ENCODE results near the gene DEK.

The DEK gene

GRCh38 chr6:18279422-18279821, 15.1 kb upstream of the DEK start:
- no peak for DNase-seq (ENCODE audit: low read depth)
- H3K4me3 ChIP-seq (ENCODE audit: low read length) = no peak overlapping the region
- no peak for TF ChIP-seq CTCF (IDR thresholded peaks at IDR 0.05; ENCODE audit: insufficient read depth, low read depth, low read length, missing control alignments)

- DNase-seq (ENCODE audit: low read depth) = peak; percentile 32
- TF ChIP-seq CTCF (IDR thresholded peaks at IDR 0.05; ENCODE audit: insufficient read depth, low read depth, low read length, missing control alignments) = no peak
- peak overlapping the region; percentile 49 for H3K4me3 ChIP-seq (ENCODE audit: low read length)
Observed at GRCh38 chr6:18277237-18278006, 13.1 kb upstream of the DEK start.

GRCh38 chr6:18276610-18277236, 12.4 kb upstream of the DEK start:
- peak; percentile 55 for DNase-seq (ENCODE audit: low read depth)
- no peak for TF ChIP-seq CTCF (IDR thresholded peaks at IDR 0.05; ENCODE audit: insufficient read depth, low read depth, low read length, missing control alignments)
- H3K4me3 ChIP-seq (ENCODE audit: low read length) = peak overlapping the region; percentile 49

- H3K4me3 ChIP-seq (ENCODE audit: low read length) = no peak overlapping the region
- TF ChIP-seq CTCF (IDR thresholded peaks at IDR 0.05; ENCODE audit: insufficient read depth, low read depth, low read length, missing control alignments) = no peak
- DNase-seq (ENCODE audit: low read depth) = no peak
Observed at GRCh38 chr6:18270216-18270615, 5.9 kb upstream of the DEK start.

GRCh38 chr6:18269717-18270116, 5.4 kb upstream of the DEK start:
- TF ChIP-seq CTCF (IDR thresholded peaks at IDR 0.05; ENCODE audit: insufficient read depth, low read depth, low read length, missing control alignments) = no peak
- no peak overlapping the region for H3K4me3 ChIP-seq (ENCODE audit: low read length)
- DNase-seq (ENCODE audit: low read depth) = no peak

- TF ChIP-seq CTCF (IDR thresholded peaks at IDR 0.05; ENCODE audit: insufficient read depth, low read depth, low read length, missing control alignments) = no peak
- no peak for DNase-seq (ENCODE audit: low read depth)
- H3K4me3 ChIP-seq (ENCODE audit: low read length) = no peak overlapping the region
Observed at GRCh38 chr6:18269253-18269652, 4.9 kb upstream of the DEK start.
